K562 (cell line): ENCODE results near the gene CAPN2. TPM values are rescaled to one million over a fixed set of nuclear protein-coding genes. Genes with fewer than 3 reads are reported as not detected.
A peak's percentile ranks its signal among the peaks of the same experiment; 100 is the strongest.

Source experiments
- ATF7 ChIP-seq: fragments of 450-650 bp; IDR thresholded peaks from 2 replicates; pipeline ENCODE4 v1.7.1; 2014; ENCODE audit warnings: mild to moderate bottlenecking, moderate library complexity
- GTF2F1 ChIP-seq: IDR thresholded peaks from 2 replicates; pipeline ENCODE4 v1.6.1; 2011; ENCODE audit warnings: low read depth, low read length, improper control_type of control experiment
- HDGF ChIP-seq: fragments of 450-650 bp; IDR thresholded peaks from 2 replicates; pipeline ENCODE4 v1.6.1; 2016
- ILF3 ChIP-seq: fragments of 450-650 bp; IDR thresholded peaks from 2 replicates; pipeline ENCODE4 v1.6.1; 2018; ENCODE audit warnings: antibody characterized with exemption, mild to moderate bottlenecking, moderate library complexity, borderline replicate concordance
- MAFG ChIP-seq: fragments of 450-650 bp; conservative IDR thresholded peaks from 2 replicates; pipeline ENCODE4 v1.6.1; 2016; ENCODE audit warnings: missing genetic modification characterization, missing compliant biosample characterization
- MTF1 ChIP-seq: fragments of 250-450 bp; sonication (Bioruptor Pico); IDR thresholded peaks from 2 replicates; pipeline ENCODE4 v1.9.0; 2021; ENCODE audit warnings: moderate library complexity, mild to moderate bottlenecking, inconsistent platforms, borderline replicate concordance
- XRCC3 ChIP-seq: fragments of 450-650 bp; IDR thresholded peaks from 2 replicates; pipeline ENCODE4 v1.6.1; 2017; ENCODE audit warnings: mild to moderate bottlenecking, moderate library complexity
- ZNF696 ChIP-seq: fragments of 250-450 bp; sonication (Bioruptor Pico); conservative IDR thresholded peaks from 2 replicates; pipeline ENCODE4 v1.4.0; 2020; ENCODE audit warnings: mild to moderate bottlenecking, moderate library complexity
- ZNF785 ChIP-seq: fragments of 250-450 bp; sonication (Bioruptor Pico); IDR thresholded peaks from 2 replicates; pipeline ENCODE4 v1.4.0; 2020; ENCODE audit warnings: mild to moderate bottlenecking
- polyA plus RNA-seq, 8 experiments: library from polyadenylated mRNA; depleted of rRNA in 4 of 8; stranded (reverse) in 5 of 8; unstranded in 3 of 8; fragments of >200 nt; fragmentation: Nextera tagmentation in 2 of 8; fragmentation: Illumina TruSeq in 1 of 8; extraction: Ambion mirVana in 2 of 8; extraction: Trizol in 1 of 8; gene quantifications; 2 replicates each; pipeline versions ENCODE4 v1.2.1 to v1.2.3, GENCODE V29; 2011 to 2014; ENCODE audit warnings: inconsistent platforms in 1 of 8, missing spikeins in 1 of 8
- total RNA-seq, 7 experiments: library from RNA; depleted of rRNA in 6 of 7; stranded (reverse); fragments of >200 nt in 6 of 7; fragmentation: Illumina TruSeq in 2 of 7; extraction: Trizol in 2 of 7; gene quantifications; 2 replicates each; pipeline versions ENCODE4 v1.2.1 to v1.2.3, GENCODE V29; 2011 to 2021; ENCODE audit warnings: low replicate concordance in 1 of 7
- TF ChIP-seq, protein P1 (sequence below): fragments of 450-650 bp; IDR thresholded peaks from 2 replicates; pipeline ENCODE4 v1.6.1; 2018; ENCODE audit not compliant: partially characterized antibody
- TF ChIP-seq, protein P2 (sequence below): fragments of 450-650 bp; formaldehyde crosslinking; IDR thresholded peaks from 2 replicates; pipeline ENCODE4 v1.4.0; 2020; ENCODE audit warnings: mild to moderate bottlenecking, moderate library complexity
- TF ChIP-seq, protein P3 (sequence below): fragments of 250-450 bp; sonication (Bioruptor Pico); IDR thresholded peaks from 2 replicates; pipeline ENCODE4 v1.8.0; 2022; ENCODE audit warnings: moderate library complexity, mild to moderate bottlenecking, inconsistent platforms

Gene CAPN2
- total and polyA plus RNA-seq, 9 of the 15 experiments (the other 6 are each of a cell fraction or from before 2014, with no cell fraction given): 24.6 to 157 (median 101) TPM

GRCh38 chr1:223771469-223771813, 59.1 kb downstream of the CAPN2 start (continued):
- TF ChIP-seq, protein P1, sequence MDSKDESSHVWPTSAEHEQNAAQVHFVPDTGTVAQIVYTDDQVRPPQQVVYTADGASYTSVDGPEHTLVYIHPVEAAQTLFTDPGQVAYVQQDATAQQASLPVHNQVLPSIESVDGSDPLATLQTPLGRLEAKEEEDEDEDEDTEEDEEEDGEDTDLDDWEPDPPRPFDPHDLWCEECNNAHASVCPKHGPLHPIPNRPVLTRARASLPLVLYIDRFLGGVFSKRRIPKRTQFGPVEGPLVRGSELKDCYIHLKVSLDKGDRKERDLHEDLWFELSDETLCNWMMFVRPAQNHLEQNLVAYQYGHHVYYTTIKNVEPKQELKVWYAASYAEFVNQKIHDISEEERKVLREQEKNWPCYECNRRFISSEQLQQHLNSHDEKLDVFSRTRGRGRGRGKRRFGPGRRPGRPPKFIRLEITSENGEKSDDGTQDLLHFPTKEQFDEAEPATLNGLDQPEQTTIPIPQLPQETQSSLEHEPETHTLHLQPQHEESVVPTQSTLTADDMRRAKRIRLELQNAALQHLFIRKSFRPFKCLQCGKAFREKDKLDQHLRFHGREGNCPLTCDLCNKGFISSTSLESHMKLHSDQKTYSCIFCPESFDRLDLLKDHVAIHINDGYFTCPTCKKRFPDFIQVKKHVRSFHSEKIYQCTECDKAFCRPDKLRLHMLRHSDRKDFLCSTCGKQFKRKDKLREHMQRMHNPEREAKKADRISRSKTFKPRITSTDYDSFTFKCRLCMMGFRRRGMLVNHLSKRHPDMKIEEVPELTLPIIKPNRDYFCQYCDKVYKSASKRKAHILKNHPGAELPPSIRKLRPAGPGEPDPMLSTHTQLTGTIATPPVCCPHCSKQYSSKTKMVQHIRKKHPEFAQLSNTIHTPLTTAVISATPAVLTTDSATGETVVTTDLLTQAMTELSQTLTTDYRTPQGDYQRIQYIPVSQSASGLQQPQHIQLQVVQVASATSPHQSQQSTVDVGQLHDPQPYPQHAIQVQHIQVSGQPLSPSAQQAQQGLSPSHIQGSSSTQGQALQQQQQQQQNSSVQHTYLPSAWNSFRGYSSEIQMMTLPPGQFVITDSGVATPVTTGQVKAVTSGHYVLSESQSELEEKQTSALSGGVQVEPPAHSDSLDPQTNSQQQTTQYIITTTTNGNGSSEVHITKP: no peak
- no peak for TF ChIP-seq XRCC3
- TF ChIP-seq ATF7: no peak
- no peak for TF ChIP-seq ILF3
- TF ChIP-seq, protein P2, sequence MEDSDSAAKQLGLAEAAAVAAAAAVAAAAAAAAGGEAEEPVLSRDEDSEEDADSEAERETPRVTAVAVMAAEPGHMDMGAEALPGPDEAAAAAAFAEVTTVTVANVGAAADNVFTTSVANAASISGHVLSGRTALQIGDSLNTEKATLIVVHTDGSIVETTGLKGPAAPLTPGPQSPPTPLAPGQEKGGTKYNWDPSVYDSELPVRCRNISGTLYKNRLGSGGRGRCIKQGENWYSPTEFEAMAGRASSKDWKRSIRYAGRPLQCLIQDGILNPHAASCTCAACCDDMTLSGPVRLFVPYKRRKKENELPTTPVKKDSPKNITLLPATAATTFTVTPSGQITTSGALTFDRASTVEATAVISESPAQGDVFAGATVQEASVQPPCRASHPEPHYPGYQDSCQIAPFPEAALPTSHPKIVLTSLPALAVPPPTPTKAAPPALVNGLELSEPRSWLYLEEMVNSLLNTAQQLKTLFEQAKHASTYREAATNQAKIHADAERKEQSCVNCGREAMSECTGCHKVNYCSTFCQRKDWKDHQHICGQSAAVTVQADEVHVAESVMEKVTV (CRISPR knock-in tag): 0 out of 2 replicates have a peak, but pooled peaks have one; percentile 5
- TF ChIP-seq GTF2F1: no peak
- TF ChIP-seq MTF1 (CRISPR knock-in tag): no peak
- TF ChIP-seq MAFG: no peak
- TF ChIP-seq HDGF: no peak
- TF ChIP-seq ZNF696 (CRISPR knock-in tag): no peak
- TF ChIP-seq, protein P3, sequence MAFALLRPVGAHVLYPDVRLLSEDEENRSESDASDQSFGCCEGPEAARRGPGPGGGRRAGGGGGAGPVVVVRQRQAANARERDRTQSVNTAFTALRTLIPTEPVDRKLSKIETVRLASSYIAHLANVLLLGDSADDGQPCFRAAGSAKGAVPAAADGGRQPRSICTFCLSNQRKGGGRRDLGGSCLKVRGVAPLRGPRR (CRISPR knock-in tag): no peak
- TF ChIP-seq ZNF785: 0 out of 2 replicates have a peak, but pooled peaks have one; percentile 59
